GM12874 (cell line): ENCODE measurements around the gene RASGEF1B.

Experiments used
- CTCF ChIP-seq: IDR thresholded peaks from 2 replicates; pipeline ENCODE4 v1.5.1; 2011; ENCODE audit warnings: low read depth, mild to moderate bottlenecking, control low read depth, low read length, moderate library complexity; ENCODE audit not compliant: insufficient read depth

Gene RASGEF1B

GRCh38 chr4:81467672-81467964, 4.1 kb downstream of the RASGEF1B start:
- no peak for TF ChIP-seq CTCF

GRCh38 chr4:81466841-81467671, 4.7 kb downstream of the RASGEF1B start:
- TF ChIP-seq CTCF: peak; percentile 70

GRCh38 chr4:81465406-81466340, 6.0 kb downstream of the RASGEF1B start:
- TF ChIP-seq CTCF: no peak

- TF ChIP-seq CTCF: no peak
Observed at GRCh38 chr4:81460834-81461233, 10.9 kb downstream of the RASGEF1B start.

- TF ChIP-seq CTCF: no peak
Observed at GRCh38 chr4:81460191-81460701, 11.5 kb downstream of the RASGEF1B start.

GRCh38 chr4:81459228-81459627, 12.5 kb downstream of the RASGEF1B start:
- TF ChIP-seq CTCF: no peak

- TF ChIP-seq CTCF: no peak
Observed at GRCh38 chr4:81457921-81458520, 13.7 kb downstream of the RASGEF1B start.
